Left ventricle myocardium inferior (tissue), 1 donor: Measurements from ENCODE around the gene TNFAIP1. TPM values are rescaled to one million over a fixed set of nuclear protein-coding genes. Genes with fewer than 3 reads are reported as not detected.
A peak's percentile ranks its signal among the peaks of the same experiment; 100 is the strongest.
"Not testable (repeated sequence)": the region's sequence is repeated elsewhere in the genome, so short reads cannot be mapped to it uniquely, and the experiment has no call there.

ENCODE experiments used
- DNase-seq: peaks from one replicate; pipeline ENCODE4 v3.0.0-alpha.2; 2020
- H3K27ac ChIP-seq: fragments of 200-600 bp; replicated peaks from 2 replicates; pipeline ENCODE4 v1.8.0; 2021
- H3K27me3 ChIP-seq: fragments of 200-600 bp; 2 replicates; pipeline ENCODE4 v1.8.0; 2021; ENCODE audit warnings: low read depth
- H3K36me3 ChIP-seq: fragments of 200-600 bp; 2 replicates; pipeline ENCODE4 v1.8.0; 2021
- H3K4me1 ChIP-seq: fragments of 200-600 bp; 2 replicates; pipeline ENCODE4 v1.8.0; 2021
- H3K4me3 ChIP-seq: fragments of 200-600 bp; 2 replicates; pipeline ENCODE4 v1.8.0; 2021; ENCODE audit warnings: mild to moderate bottlenecking, moderate library complexity
- H3K9me3 ChIP-seq: fragments of 200-600 bp; replicated peaks from 2 replicates; pipeline ENCODE4 v1.8.0; 2021
- CTCF ChIP-seq: fragments of 200-600 bp; IDR thresholded peaks from 2 replicates; pipeline ENCODE4 v1.8.0; 2021; ENCODE audit warnings: antibody characterized with exemption, mild to moderate bottlenecking, borderline replicate concordance
- intact Hi-C: fragments of 100-400 bp; cut with micrococcal nuclease; formaldehyde crosslinking; loops from one replicate; pipeline ENCODE4 v1.11.0; 2022
- long read RNA-seq: library from polyadenylated mRNA; unstranded; transcript quantifications from one replicate; pipeline ENCODE4 v2.0.0, GENCODE V29; 2021
- total RNA-seq: library from RNA; stranded (reverse); fragmentation: NEBNext Ultra II Directional; extraction: Animal tissue kit (Norgen Biotek cat#: 25700); gene quantifications from one replicate; pipeline ENCODE4 v1.2.1, GENCODE V29; 2021
- donor health status: DM: no; HTN: yes; CAD: no; lungs with severe emphysema.

The TNFAIP1 gene, protein sequence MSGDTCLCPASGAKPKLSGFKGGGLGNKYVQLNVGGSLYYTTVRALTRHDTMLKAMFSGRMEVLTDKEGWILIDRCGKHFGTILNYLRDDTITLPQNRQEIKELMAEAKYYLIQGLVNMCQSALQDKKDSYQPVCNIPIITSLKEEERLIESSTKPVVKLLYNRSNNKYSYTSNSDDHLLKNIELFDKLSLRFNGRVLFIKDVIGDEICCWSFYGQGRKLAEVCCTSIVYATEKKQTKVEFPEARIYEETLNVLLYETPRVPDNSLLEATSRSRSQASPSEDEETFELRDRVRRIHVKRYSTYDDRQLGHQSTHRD
- 35.1 TPM for total RNA-seq
- long read RNA-seq, transcript TNFAIP1-201 (7 exons, 3,627 nt) = major isoform, 43 of 128 reads
- long read RNA-seq, partial matches to known transcripts = 79 of 128 reads
- long read RNA-seq, other reads (novel, unspliced or antisense) = 6 of 128 reads

DNA sequence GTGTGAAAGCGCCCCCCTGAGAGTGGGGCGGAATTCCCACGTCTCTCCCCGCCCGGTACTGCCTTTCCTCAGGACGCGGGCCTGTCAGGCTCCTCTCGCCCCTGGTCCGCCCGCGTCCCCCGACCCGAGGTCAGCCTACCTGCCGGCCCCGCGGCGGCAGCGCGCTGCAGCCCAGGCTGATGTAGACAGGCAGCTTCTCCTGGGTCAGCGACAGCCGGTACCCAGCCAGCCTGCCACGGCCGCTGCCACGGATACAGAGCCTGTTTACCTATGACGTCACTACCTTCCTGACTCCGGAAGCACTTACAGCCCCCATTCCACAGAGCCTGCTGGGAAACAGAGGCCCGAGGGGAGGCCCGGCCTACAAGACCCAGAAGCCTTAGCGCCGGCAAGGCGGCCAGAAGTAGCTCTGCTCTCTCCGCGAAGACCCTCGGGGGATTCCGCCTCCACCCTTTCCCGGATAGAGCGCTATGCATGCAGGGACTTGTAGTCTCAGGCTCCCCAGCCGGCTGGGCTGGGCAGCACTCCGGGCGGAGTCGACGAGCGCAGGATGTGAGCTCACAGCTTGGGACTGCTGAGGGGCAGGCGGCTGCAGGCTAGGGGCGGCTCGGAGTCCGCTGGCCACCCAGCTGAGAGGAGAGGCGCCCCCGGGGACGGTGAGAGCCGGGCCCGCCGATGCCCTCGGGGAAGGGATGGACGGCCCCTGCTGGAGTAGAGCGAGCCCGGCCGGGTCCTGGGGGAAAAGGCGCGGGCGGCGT, at the start of gene TNFAIP1, which contains the start of gene IFT20:
TSS of gene TNFAIP1 (plus strand) at position 561 of the 758 bp plus-strand sequence. CDS start 3,761 bp downstream, outside the sequence.
TSS of gene IFT20 (minus strand) at position 272 of the 758 bp plus-strand sequence. CDS start 3,487 bp downstream, outside the sequence.
- no peaks in the 10 kb centered on the region for H3K27me3 ChIP-seq
- no peak for TF ChIP-seq CTCF
- DNase-seq = peak; percentile 99
- H3K36me3 ChIP-seq = peaks cover 32% of the 10 kb centered on the region
- no peaks in the 10 kb centered on the region for H3K9me3 ChIP-seq
- H3K27ac ChIP-seq = peak within 1 kb of the TSS; percentile 98
- peak within 1 kb of the TSS; percentile 90 for H3K4me3 ChIP-seq
- H3K4me1 ChIP-seq = peaks cover 71% of the 10 kb centered on the region
- intact Hi-C loops = no loop called here

DNA sequence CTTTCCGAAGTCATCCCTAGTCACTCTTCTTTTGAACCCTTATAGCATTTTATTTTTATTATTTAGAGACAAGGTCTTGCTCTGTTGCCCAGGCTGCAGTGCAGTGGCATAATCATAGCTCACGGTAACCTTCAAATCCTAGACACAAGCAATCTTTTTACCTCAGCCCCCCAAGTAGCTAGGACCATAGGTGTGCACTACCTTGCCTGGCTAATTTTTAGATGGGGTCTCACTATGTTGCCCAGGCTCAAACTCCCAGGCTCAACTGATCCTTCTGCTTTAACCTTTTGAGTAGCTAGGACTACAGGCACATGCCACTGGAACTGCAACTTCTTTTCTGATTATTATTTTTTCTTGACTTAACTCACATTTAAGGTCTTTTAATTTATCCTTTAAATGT, 49.6 kb upstream of the TNFAIP1 start:
- Histone ChIP-seq H3K27ac (no peak overlapping the region), H3K36me3 (no peaks in the 10 kb centered on the region), H3K27me3 (no peaks in the 10 kb centered on the region), H3K4me3 (no peak overlapping the region), H3K4me1 (no peaks in the 10 kb centered on the region), H3K9me3 (no peaks in the 10 kb centered on the region)
- DNase-seq = no peak
- TF ChIP-seq CTCF = no peak
- intact Hi-C loops = no loop called here

- intact Hi-C loops = no loop called here
- Histone ChIP-seq H3K4me3 (no peak overlapping the region), H3K4me1 (no peaks in the 10 kb centered on the region), H3K27me3 (no peaks in the 10 kb centered on the region), H3K9me3 (no peaks in the 10 kb centered on the region), H3K36me3 (no peaks in the 10 kb centered on the region), H3K27ac (no peak overlapping the region)
- DNase-seq = no peak
- no peak for TF ChIP-seq CTCF
Measured at GRCh38 chr17:28290703-28291102, 44.9 kb upstream of the TNFAIP1 start.

- no peak for TF ChIP-seq CTCF
- Histone ChIP-seq H3K4me3 (no peak overlapping the region), H3K27ac (no peak overlapping the region), H3K4me1 (no peaks in the 10 kb centered on the region), H3K36me3 (no peaks in the 10 kb centered on the region), H3K27me3 (peaks cover 3% of the 10 kb centered on the region), H3K9me3 (no peaks in the 10 kb centered on the region)
- intact Hi-C loops = no loop called here
- no peak for DNase-seq
Measured at GRCh38 chr17:28291780-28292330, 43.7 kb upstream of the TNFAIP1 start.

DNA sequence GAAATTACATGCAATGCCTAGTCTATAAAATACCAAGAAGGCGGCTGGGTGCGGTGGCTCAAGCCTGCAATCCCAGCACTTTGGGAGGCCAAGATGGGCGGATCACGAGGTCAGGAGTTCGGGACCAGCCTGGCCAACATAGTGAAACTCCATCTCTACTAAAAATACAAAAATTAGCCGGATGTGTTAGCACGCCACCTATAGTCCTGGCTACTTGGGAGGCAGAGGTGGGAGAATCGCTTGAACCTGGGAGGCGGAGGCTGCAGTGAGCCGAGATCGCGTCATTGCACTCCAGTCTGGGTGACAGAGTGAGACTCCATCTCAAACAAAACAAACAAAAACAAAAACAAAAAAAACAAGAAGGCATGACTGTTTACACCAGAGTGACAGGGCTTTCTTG, 42.7 kb upstream of the TNFAIP1 start:
- H3K36me3 ChIP-seq, H3K27me3 ChIP-seq, H3K9me3 ChIP-seq, intact Hi-C loops, H3K4me3 ChIP-seq, DNase-seq, H3K27ac ChIP-seq, H3K4me1 ChIP-seq: not testable (repeated sequence)
